Esophagus muscularis mucosa (tissue), 4 donors: ENCODE measurements around the gene CAND1. TPM values are rescaled to one million over a fixed set of nuclear protein-coding genes. Genes with fewer than 3 reads are reported as not detected.

Experiments used
- DNase-seq: peaks from one replicate; pipeline ENCODE4 v3.0.0-alpha.2; 2017; ENCODE audit errors: extremely low spot score
- H3K27ac ChIP-seq, 4 donors: fragments of 200-600 bp; sonication (generic); replicated peaks in 1 of 4; 1 replicate in 3 of 4; 2 replicates in 1 of 4; pipeline ENCODE4 v1.5.1; 2016 to 2019; ENCODE audit warnings: mild to moderate bottlenecking in 1 of 4
- H3K27me3 ChIP-seq, 4 donors: fragments of 200-600 bp; sonication (generic); one replicate each; pipeline versions ENCODE4 v1.5.1 to v1.6.0; 2016 to 2019
- H3K36me3 ChIP-seq, 4 donors: fragments of 200-600 bp; sonication (generic); one replicate each; pipeline ENCODE4 v1.5.1; 2016 to 2019
- H3K4me1 ChIP-seq, 4 donors: fragments of 200-600 bp; sonication (generic); one replicate each; pipeline ENCODE4 v1.5.1; 2016 to 2019
- H3K4me3 ChIP-seq, 4 donors: fragments of 200-600 bp; sonication (generic); 1 replicate in 2 of 4; 2 replicates in 2 of 4; pipeline ENCODE4 v1.5.1; 2016 to 2019; ENCODE audit warnings: mild to moderate bottlenecking in 4 of 4, moderate library complexity in 1 of 4
- H3K9me3 ChIP-seq, 4 donors: fragments of 200-600 bp; sonication (generic); 1 replicate in 3 of 4; 2 replicates in 1 of 4; pipeline ENCODE4 v1.5.1; 2016 to 2019
- EP300 ChIP-seq: sonication (generic); formaldehyde crosslinking; IDR thresholded peaks from one replicate; pipeline ENCODE4 v1.6.1; 2017; ENCODE audit warnings: antibody characterized with exemption
- POLR2A ChIP-seq: fragments of 450-650 bp; IDR thresholded peaks from one replicate; pipeline ENCODE4 v1.6.1; 2017; ENCODE audit warnings: antibody characterized with exemption, moderate library complexity, mild to moderate bottlenecking, low read depth
- POLR2AphosphoS5 ChIP-seq, 2 donors: sonication (generic); formaldehyde crosslinking; IDR thresholded peaks; one replicate each; pipeline ENCODE4 v1.6.1; 2017; ENCODE audit warnings: antibody characterized with exemption in 2 of 2
- WGBS: methylation state at CpG from one replicate; pipeline ENCODE4 v1.1.5; 2018; 5-methylcytosine and 5-hydroxymethylcytosine counted together
- intact Hi-C: fragments of 100-400 bp; cut with DNase I; formaldehyde crosslinking; loops from one replicate; pipeline ENCODE4 v1.15.1; 2023
- total RNA-seq, 4 donors: library from RNA; depleted of rRNA; stranded (reverse); fragments of >200 nt; gene quantifications; one replicate each; pipeline versions ENCODE4 v1.1.0 to v1.2.1, GENCODE V29; 2016
- TF ChIP-seq, protein P1 (sequence below), 3 experiments: fragments of 200-600 bp in 2 of 3; fragments of 450-650 bp in 1 of 3; sonication (generic) in 2 of 3; IDR thresholded peaks; one replicate each; pipeline ENCODE4 v1.5.1; 2017 to 2019; ENCODE audit warnings: antibody characterized with exemption in 3 of 3, mild to moderate bottlenecking in 2 of 3, moderate library complexity in 1 of 3

CAND1 gene
- total RNA-seq, 4 donors from 2014 or later: 56.8 to 85.3 (median 75.7) TPM

DNA sequence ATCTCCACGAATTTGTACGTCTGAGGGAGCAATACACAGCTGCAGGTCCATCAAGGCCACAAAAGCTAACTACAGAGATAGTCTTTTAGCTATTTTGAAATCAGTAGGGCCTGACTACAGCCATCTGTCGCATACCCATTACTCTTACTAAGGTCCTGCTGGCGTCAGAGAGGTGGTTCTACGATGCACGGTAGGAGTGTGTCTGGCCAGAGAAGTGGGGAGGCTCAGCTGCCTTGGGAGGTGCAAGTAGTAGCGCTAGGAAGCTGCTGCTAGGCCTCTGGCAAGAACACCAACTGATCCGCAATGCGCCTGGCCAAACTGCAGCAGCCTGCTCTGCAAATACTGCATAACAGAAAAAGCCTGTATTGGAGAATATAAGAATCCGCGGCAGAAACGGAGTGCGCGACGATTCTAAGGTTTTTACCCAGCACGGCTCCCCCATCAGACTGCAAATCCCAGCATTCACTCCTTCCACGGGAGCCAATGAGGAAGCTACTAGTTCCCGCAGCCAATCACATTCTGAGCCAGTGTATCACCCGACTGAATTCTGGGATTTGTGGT is 743 bp upstream of the CAND1 start:
- no peaks in the 10 kb centered on the region for H3K36me3 ChIP-seq
- peak overlapping the region; percentile 95 to 99 (median 97) for H3K27ac ChIP-seq
- TF ChIP-seq POLR2AphosphoS5 (IDR thresholded peaks at IDR 0.05): peak in 1 of 2 donors; percentile 74
- TF ChIP-seq, protein P1, sequence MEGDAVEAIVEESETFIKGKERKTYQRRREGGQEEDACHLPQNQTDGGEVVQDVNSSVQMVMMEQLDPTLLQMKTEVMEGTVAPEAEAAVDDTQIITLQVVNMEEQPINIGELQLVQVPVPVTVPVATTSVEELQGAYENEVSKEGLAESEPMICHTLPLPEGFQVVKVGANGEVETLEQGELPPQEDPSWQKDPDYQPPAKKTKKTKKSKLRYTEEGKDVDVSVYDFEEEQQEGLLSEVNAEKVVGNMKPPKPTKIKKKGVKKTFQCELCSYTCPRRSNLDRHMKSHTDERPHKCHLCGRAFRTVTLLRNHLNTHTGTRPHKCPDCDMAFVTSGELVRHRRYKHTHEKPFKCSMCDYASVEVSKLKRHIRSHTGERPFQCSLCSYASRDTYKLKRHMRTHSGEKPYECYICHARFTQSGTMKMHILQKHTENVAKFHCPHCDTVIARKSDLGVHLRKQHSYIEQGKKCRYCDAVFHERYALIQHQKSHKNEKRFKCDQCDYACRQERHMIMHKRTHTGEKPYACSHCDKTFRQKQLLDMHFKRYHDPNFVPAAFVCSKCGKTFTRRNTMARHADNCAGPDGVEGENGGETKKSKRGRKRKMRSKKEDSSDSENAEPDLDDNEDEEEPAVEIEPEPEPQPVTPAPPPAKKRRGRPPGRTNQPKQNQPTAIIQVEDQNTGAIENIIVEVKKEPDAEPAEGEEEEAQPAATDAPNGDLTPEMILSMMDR (IDR thresholded peaks at IDR 0.05): no peak
- no peak for TF ChIP-seq EP300
- H3K4me3 ChIP-seq: peak overlapping the region; percentile 76 to 95 (median 84)
- peaks cover 31 to 44% (median 37%) of the 10 kb centered on the region in 4 donors for H3K4me1 ChIP-seq
- intact Hi-C loops: no loop called here
- WGBS: 4% methylated on average over 19 of the region's 19 CpGs
- peak; percentile 98 for DNase-seq
- H3K9me3 ChIP-seq: no peaks in the 10 kb centered on the region
- no peaks in the 10 kb centered on the region for H3K27me3 ChIP-seq

DNA sequence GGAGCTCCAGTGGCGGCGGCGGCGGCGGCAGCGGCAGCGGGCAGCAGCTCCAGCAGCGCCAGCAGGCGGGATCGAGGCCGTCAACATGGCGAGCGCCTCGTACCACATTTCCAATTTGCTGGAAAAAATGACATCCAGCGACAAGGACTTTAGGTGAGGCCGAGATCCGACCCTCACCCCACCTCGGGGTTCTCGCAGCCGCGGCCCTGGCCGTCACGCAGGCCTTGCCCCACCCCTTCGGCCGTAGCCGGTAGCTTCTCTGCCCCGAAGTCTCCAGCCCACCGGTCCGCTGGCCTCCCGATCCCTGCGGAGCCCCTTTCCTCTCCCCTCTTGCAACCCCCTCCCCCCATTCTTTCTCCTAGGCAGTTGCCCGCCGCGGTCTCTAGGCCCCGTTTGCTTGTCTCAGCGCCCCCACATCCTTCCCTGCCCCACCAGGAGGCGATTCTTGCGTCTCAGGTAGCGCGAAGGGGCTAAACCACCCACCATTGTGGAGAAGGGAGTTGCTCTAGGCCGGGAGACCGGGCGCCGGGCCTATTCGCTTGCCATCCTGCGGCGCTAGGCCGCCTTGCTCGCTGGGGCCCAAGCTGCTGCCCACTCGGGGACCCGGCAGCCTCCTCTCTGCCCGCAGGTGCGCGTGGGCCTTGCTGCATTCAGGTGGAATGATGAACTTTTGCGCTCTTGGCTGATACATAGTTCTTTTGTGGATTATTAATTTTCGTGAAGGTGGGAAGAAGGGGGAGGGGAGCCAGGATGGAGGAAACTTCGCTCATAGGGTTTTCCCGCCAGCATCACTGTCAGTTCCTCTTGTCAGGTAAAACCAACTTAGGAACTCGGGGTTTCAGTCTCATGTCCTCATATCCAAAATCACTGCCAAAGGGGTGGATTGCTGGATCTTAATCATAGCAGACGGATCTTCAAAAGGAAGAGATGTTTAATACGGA is 745 bp downstream of the CAND1 start:
- H3K4me3 ChIP-seq: peak overlapping the region; percentile 76 to 95 (median 84)
- H3K9me3 ChIP-seq: no peaks in the 10 kb centered on the region
- DNase-seq: no peak
- peak overlapping the region; percentile 95 to 99 (median 97) for H3K27ac ChIP-seq
- intact Hi-C loops: loop anchor here (10.0 kb wide), 1 partner anchor 375 kb away; the partner anchor contains the start of gene DYRK2
- no peaks in the 10 kb centered on the region for H3K27me3 ChIP-seq
- H3K4me1 ChIP-seq: peaks cover 43 to 59% (median 52%) of the 10 kb centered on the region in 4 donors
- no peak for TF ChIP-seq POLR2AphosphoS5 (IDR thresholded peaks at IDR 0.05)
- TF ChIP-seq, protein P1 (IDR thresholded peaks at IDR 0.05): peak in 2 of 3 experiments; percentile 2 to 5
- under 1% methylated on average over 22 of the region's 61 CpGs for WGBS
- no peaks in the 10 kb centered on the region for H3K36me3 ChIP-seq

DNA sequence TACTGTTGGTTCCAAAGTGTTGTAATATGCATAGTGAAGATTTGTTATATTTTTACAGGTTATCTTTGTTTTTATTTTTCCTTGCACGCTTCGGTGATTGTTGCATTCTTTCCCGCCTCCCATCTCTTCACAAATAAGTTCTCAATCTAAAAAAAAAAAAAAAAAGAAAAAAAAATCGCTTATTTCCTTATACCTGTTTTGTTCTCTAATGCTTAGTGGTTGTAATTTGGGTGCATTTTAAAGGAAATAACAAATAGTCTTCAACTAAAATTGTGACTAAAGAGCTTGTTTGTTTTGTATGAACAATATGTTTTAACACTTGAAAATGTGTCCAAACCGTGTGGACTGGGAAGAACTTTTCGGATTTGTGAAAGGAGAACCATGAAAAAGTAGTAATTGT is 1.5 kb downstream of the CAND1 start:
- Histone ChIP-seq H3K27ac (peak overlapping the region; percentile 95 to 99 (median 97)), H3K36me3 (no peaks in the 10 kb centered on the region), H3K4me3 (peak overlapping the region; percentile 76 to 95 (median 84)), H3K27me3 (no peaks in the 10 kb centered on the region), H3K9me3 (no peaks in the 10 kb centered on the region), H3K4me1 (peaks cover 49 to 66% (median 59%) of the 10 kb centered on the region in 4 donors)
- WGBS: 1% methylated on average over 6 of the region's 6 CpGs
- intact Hi-C loops: loop anchor here (10.0 kb wide), 1 partner anchor 374 kb away; the partner anchor contains the start of gene DYRK2
- DNase-seq: no peak
- TF ChIP-seq POLR2AphosphoS5 (IDR thresholded peaks at IDR 0.05) (no peak), POLR2A (no peak), EP300 (no peak)
- TF ChIP-seq, protein P1 (IDR thresholded peaks at IDR 0.05): no peak

DNA sequence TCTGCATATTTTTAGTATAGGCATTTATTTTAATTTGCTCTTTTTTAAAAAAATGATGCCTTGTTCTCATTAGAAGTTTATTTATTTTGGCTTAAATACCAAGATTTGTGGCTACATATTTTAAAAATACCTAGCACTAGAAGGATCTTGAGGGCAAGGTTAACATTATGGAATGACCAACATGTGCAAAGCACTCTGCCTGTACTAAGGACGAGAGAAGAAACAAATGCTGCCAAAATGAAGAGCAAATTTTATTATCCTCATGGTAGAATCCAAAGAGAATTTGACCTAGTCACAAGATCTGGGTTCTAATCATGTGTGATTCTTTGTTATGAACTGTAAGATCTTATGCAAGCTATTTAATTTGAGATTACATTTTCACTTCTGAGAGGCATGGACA is 2.8 kb downstream of the CAND1 start:
- no peak for DNase-seq
- Histone ChIP-seq H3K36me3 (no peaks in the 10 kb centered on the region), H3K9me3 (no peaks in the 10 kb centered on the region), H3K4me3 (peak overlapping the region in 2 of 4 donors; percentile 76 to 95), H3K27ac (peak overlapping the region; percentile 95 to 99 (median 97)), H3K4me1 (peaks cover 49 to 80% (median 73%) of the 10 kb centered on the region in 4 donors), H3K27me3 (no peaks in the 10 kb centered on the region)
- WGBS: 17% methylated on average over 1 of the region's 1 CpG
- TF ChIP-seq POLR2A (no peak), POLR2AphosphoS5 (IDR thresholded peaks at IDR 0.05) (no peak)
- TF ChIP-seq, protein P1 (IDR thresholded peaks at IDR 0.05): no peak
- intact Hi-C loops: loop anchor here (10.0 kb wide), 1 partner anchor 373 kb away; the partner anchor contains the start of gene DYRK2
